AG04450 (cell line): ENCODE measurements around the gene IDH3G. TPM values are rescaled to one million over a fixed set of nuclear protein-coding genes. Genes with fewer than 3 reads are reported as not detected.

ENCODE experiments used
- CTCF ChIA-PET: fragments of 300-600, 350-600 bp; formaldehyde crosslinking; extraction: SDS; loops from one replicate; lab custom pipeline; 2022; ENCODE audit warnings: antibody characterized with exemption, inconsistent platforms; lab: Charles Lee
- POLR2A ChIA-PET: fragments of 350-600 bp; formaldehyde crosslinking; extraction: SDS; loops from one replicate; lab custom pipeline; 2021; ENCODE audit warnings: antibody characterized with exemption, inconsistent platforms; lab: Yijun Ruan, JAX
- DNase-seq: peaks from one replicate; pipeline ENCODE4 v3.0.0-alpha.2; 2011; ENCODE audit warnings: low read depth, low spot score
- H3K27ac ChIP-seq: one replicate; pipeline ENCODE4 v1.5.1; 2012; ENCODE audit warnings: low read depth, low read length, control low read depth
- H3K27me3 ChIP-seq: one replicate; pipeline ENCODE4 v1.6.0; 2012; ENCODE audit warnings: low read length; ENCODE audit not compliant: control insufficient read depth, insufficient read depth
- H3K4me3 ChIP-seq: 2 replicates; pipeline ENCODE4 v1.5.1; 2011; ENCODE audit warnings: mild to moderate bottlenecking, low read depth, low read length, control low read depth
- H3K9me3 ChIP-seq: 2 replicates; pipeline ENCODE4 v1.5.1; 2012; ENCODE audit warnings: low read length; ENCODE audit not compliant: control insufficient read depth, insufficient read depth
- polyA plus RNA-seq: library from polyadenylated mRNA; depleted of rRNA; stranded (reverse); fragments of >200 nt; gene quantifications from 2 replicates; pipeline ENCODE4 v1.2.3, GENCODE V29; 2011
- TF ChIP-seq, protein P1 (sequence below): IDR thresholded peaks from 2 replicates; pipeline ENCODE4 v1.5.1; 2011; ENCODE audit warnings: low read depth, low read length, control low read depth, inconsistent platforms

Gene IDH3G
- polyA plus RNA-seq, 1 experiment, result 42.8 TPM

- POLR2A ChIA-PET, result no interaction called here
- Histone ChIP-seq H3K27me3 (peaks cover 38% of the 10 kb centered on the region), H3K27ac (no peak overlapping the region), H3K9me3 (no peaks in the 10 kb centered on the region), H3K4me3 (no peak overlapping the region)
- TF ChIP-seq, protein P1, sequence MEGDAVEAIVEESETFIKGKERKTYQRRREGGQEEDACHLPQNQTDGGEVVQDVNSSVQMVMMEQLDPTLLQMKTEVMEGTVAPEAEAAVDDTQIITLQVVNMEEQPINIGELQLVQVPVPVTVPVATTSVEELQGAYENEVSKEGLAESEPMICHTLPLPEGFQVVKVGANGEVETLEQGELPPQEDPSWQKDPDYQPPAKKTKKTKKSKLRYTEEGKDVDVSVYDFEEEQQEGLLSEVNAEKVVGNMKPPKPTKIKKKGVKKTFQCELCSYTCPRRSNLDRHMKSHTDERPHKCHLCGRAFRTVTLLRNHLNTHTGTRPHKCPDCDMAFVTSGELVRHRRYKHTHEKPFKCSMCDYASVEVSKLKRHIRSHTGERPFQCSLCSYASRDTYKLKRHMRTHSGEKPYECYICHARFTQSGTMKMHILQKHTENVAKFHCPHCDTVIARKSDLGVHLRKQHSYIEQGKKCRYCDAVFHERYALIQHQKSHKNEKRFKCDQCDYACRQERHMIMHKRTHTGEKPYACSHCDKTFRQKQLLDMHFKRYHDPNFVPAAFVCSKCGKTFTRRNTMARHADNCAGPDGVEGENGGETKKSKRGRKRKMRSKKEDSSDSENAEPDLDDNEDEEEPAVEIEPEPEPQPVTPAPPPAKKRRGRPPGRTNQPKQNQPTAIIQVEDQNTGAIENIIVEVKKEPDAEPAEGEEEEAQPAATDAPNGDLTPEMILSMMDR, result no peak
- no peak for DNase-seq
- CTCF ChIA-PET, result no interaction called here
These were observed 36.7 kb upstream of the IDH3G start for GRCh38 chrX:153830640-153831428.

DNA sequence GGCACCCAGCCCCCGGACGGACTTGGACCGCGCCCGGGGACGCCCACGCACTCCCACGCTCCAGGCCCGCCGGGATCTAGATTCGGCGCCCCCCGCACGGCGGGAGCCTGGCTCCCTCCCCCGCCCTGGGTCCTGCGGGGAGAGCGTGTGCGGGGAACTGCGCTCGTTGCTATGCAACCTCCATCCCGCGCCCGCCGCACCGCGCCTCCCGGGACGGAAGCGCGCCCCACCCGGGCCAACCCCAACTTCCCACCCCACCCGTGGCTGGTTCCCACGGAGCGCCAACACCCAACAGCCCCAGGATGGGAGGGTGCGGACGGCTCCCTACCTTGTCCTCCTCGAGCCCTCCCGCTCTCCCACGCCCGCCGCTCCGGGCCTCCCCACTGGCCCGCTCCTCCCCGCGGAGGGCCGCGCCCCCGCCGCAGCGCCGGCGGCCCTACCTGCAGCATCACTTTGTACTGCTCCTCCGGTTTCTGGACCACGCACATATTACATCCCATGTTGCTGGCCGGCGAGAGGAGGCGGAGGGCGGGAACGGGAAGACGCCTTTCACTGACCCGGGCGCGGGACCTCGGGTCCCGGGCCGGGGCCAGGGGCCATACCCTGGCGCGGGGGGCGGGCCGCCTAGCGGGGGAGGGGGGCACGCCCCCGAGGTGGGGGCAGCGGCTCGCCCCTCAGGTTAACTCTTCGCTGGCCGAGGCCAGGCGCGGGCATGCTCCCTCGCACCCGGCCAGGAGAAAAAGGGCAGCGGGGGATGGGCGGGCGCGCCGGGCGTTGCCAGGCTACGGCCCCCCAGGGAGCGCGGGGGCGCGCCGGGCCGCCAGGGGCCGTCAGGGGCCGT lies 35.8 kb upstream of the IDH3G start, which contains the start of gene PDZD4:
Gene PDZD4 (minus strand): TSS at position 746 of the 841 bp plus-strand sequence. CDS start 246 bp downstream, at position 500.
- no peak for DNase-seq
- Histone ChIP-seq H3K9me3 (no peaks in the 10 kb centered on the region), H3K4me3 (no peak within 1 kb of the TSS), H3K27me3 (peaks cover 41% of the 10 kb centered on the region), H3K27ac (no peak within 1 kb of the TSS)
- TF ChIP-seq, protein P1, result no peak
- ChIA-PET CTCF (no interaction called here), POLR2A (no interaction called here)

DNA sequence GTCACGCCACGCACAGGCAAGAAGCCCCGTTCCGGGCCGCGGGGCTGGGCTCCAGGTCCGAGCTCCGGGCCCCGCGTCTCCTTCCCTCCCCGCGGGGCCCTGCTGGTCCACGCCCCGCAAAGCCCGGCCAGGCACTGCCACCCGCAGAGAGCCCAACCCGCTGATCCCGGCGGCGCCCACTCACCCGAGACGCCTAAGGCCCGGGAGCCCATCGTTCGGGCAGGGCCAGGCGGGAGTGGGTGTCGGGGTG lies 35.3 kb upstream of the IDH3G start:
- ChIA-PET CTCF (no interaction called here), POLR2A (no interaction called here)
- Histone ChIP-seq H3K27ac (no peak overlapping the region), H3K9me3 (no peaks in the 10 kb centered on the region), H3K27me3 (peaks cover 41% of the 10 kb centered on the region), H3K4me3 (no peak overlapping the region)
- TF ChIP-seq, protein P1, result no peak
- no peak for DNase-seq

- CTCF ChIA-PET, result no interaction called here
- no peak overlapping the region for H3K27ac ChIP-seq
- no peaks in the 10 kb centered on the region for H3K9me3 ChIP-seq
- POLR2A ChIA-PET, result no interaction called here
- TF ChIP-seq, protein P1, result no peak
- DNase-seq, result no peak
- H3K4me3 ChIP-seq, result no peak overlapping the region
- peaks cover 41% of the 10 kb centered on the region for H3K27me3 ChIP-seq
These were observed 34.8 kb upstream of the IDH3G start for GRCh38 chrX:153828723-153829548.
